ENCODE data around the gene DOCK9.

DOCK9 gene

GRCh38 chr13:98842858-98843481 is 134.9 kb downstream of the DOCK9 start:
- Histone ChIP-seq H3K9me3 (replicated peaks; ENCODE audit: insufficient read depth, low read length) (no peaks in the 10 kb centered on the region), H3K4me1 (ENCODE audit: low read length) (no peaks in the 10 kb centered on the region), H2AFZ (ENCODE audit: low read length) (no peak overlapping the region), H3F3A (ENCODE audit: insufficient read depth, low read length) (no peaks in the 10 kb centered on the region), H3K27ac (ENCODE audit: low read length) (no peak overlapping the region), H3K79me2 (ENCODE audit: low read length) (no peaks in the 10 kb centered on the region), H3K36me3 (replicated peaks; ENCODE audit: insufficient read depth, low read length) (no peaks in the 10 kb centered on the region), H4K20me1 (ENCODE audit: insufficient read depth, low read length) (no peaks in the 10 kb centered on the region), H3K9me2 (replicated peaks; ENCODE audit: insufficient read depth, low read length) (no peaks in the 10 kb centered on the region), H3K9ac (ENCODE audit: low read length) (no peak overlapping the region), H3K4me3 (ENCODE audit: low read length) (no peak overlapping the region), H3K4me2 (ENCODE audit: low read depth, low read length) (no peak overlapping the region), H3K27me3 (replicated peaks; ENCODE audit: insufficient read depth, low read length) (no peaks in the 10 kb centered on the region)
- peak; percentile 62 for DNase-seq
- TF ChIP-seq CTCF (IDR thresholded peaks at IDR 0.05; ENCODE audit: low read length) (peak; percentile 82), EZH2phosphoT487 (IDR thresholded peaks at IDR 0.05; ENCODE audit: low read length) (no peak)

GRCh38 chr13:98842070-98842469 is 135.8 kb downstream of the DOCK9 start:
- Histone ChIP-seq H3K27ac (ENCODE audit: low read length) (no peak overlapping the region), H3K36me3 (replicated peaks; ENCODE audit: insufficient read depth, low read length) (no peaks in the 10 kb centered on the region), H3K9ac (ENCODE audit: low read length) (no peak overlapping the region), H4K20me1 (ENCODE audit: insufficient read depth, low read length) (no peaks in the 10 kb centered on the region), H3F3A (ENCODE audit: insufficient read depth, low read length) (no peaks in the 10 kb centered on the region), H3K4me1 (ENCODE audit: low read length) (no peaks in the 10 kb centered on the region), H3K9me3 (replicated peaks; ENCODE audit: insufficient read depth, low read length) (no peaks in the 10 kb centered on the region), H3K27me3 (replicated peaks; ENCODE audit: insufficient read depth, low read length) (no peaks in the 10 kb centered on the region), H3K4me3 (ENCODE audit: low read length) (no peak overlapping the region), H3K79me2 (ENCODE audit: low read length) (no peaks in the 10 kb centered on the region), H3K9me2 (replicated peaks; ENCODE audit: insufficient read depth, low read length) (no peaks in the 10 kb centered on the region), H2AFZ (ENCODE audit: low read length) (no peak overlapping the region), H3K4me2 (ENCODE audit: low read depth, low read length) (no peak overlapping the region)
- TF ChIP-seq CTCF (IDR thresholded peaks at IDR 0.05; ENCODE audit: low read length) = no peak
- TF ChIP-seq EZH2phosphoT487 (IDR thresholded peaks at IDR 0.05; ENCODE audit: low read length) = no peak
- no peak for TF ChIP-seq EZH2 (optimal IDR thresholded peaks at IDR 0.05; ENCODE audit: low read depth, low read length)
- DNase-seq = no peak

GRCh38 chr13:98839856-98840769 is 137.8 kb downstream of the DOCK9 start:
- no peaks in the 10 kb centered on the region for H3F3A ChIP-seq (ENCODE audit: insufficient read depth, low read length)
- H3K27ac ChIP-seq (ENCODE audit: low read length) = no peak overlapping the region
- no peak overlapping the region for H3K4me3 ChIP-seq (ENCODE audit: low read length)
- H3K4me2 ChIP-seq (ENCODE audit: low read depth, low read length) = no peak overlapping the region
- H4K20me1 ChIP-seq (ENCODE audit: insufficient read depth, low read length) = no peaks in the 10 kb centered on the region
- no peak overlapping the region for H2AFZ ChIP-seq (ENCODE audit: low read length)
- peak; percentile 55 for DNase-seq
- no peaks in the 10 kb centered on the region for H3K36me3 ChIP-seq (replicated peaks; ENCODE audit: insufficient read depth, low read length)
- no peaks in the 10 kb centered on the region for H3K79me2 ChIP-seq (ENCODE audit: low read length)
- H3K27me3 ChIP-seq (replicated peaks; ENCODE audit: insufficient read depth, low read length) = no peaks in the 10 kb centered on the region
- no peaks in the 10 kb centered on the region for H3K4me1 ChIP-seq (ENCODE audit: low read length)
- no peaks in the 10 kb centered on the region for H3K9me3 ChIP-seq (replicated peaks; ENCODE audit: insufficient read depth, low read length)
- no peak overlapping the region for H3K9ac ChIP-seq (ENCODE audit: low read length)
- H3K9me2 ChIP-seq (replicated peaks; ENCODE audit: insufficient read depth, low read length) = no peaks in the 10 kb centered on the region
- no peak for TF ChIP-seq EZH2phosphoT487 (IDR thresholded peaks at IDR 0.05; ENCODE audit: low read length)
- no peak for TF ChIP-seq EZH2 (optimal IDR thresholded peaks at IDR 0.05; ENCODE audit: low read depth, low read length)
- peak; percentile 82 for TF ChIP-seq CTCF (IDR thresholded peaks at IDR 0.05; ENCODE audit: low read length)
